Upper lobe of left lung (tissue), 6 donors: Measurements from ENCODE around the gene VIT. TPM values are rescaled to one million over a fixed set of nuclear protein-coding genes. Genes with fewer than 3 reads are reported as not detected.

ENCODE experiments used
- ATAC-seq, 2 donors: fragments of 200-7000 bp; cut with Tn5 transposase; one replicate each; pipeline ENCODE4 v1.9.1; 2022; ENCODE audit warnings: mild to moderate bottlenecking in 2 of 2, moderate library complexity in 2 of 2; ENCODE audit not compliant: low FRiP score in 2 of 2
- DNase-seq, 2 donors: peaks; one replicate each; pipeline ENCODE4 v3.0.0-alpha.2; 2019 to 2020
- H3K27ac ChIP-seq, 4 donors: fragments of 200-600 bp; sonication (generic); one replicate each; pipeline ENCODE4 v1.5.1; 2016 to 2019
- H3K27me3 ChIP-seq, 4 donors: fragments of 200-600 bp; sonication (generic); one replicate each; pipeline ENCODE4 v1.5.1; 2017 to 2019
- H3K36me3 ChIP-seq, 4 donors: fragments of 200-600 bp; sonication (generic); one replicate each; pipeline ENCODE4 v1.5.1; 2016 to 2019
- H3K4me1 ChIP-seq, 4 donors: fragments of 200-600 bp; sonication (generic); one replicate each; pipeline ENCODE4 v1.5.1; 2018 to 2019
- H3K4me3 ChIP-seq, 4 donors: fragments of 200-600 bp; sonication (generic); one replicate each; pipeline ENCODE4 v1.5.1; 2017 to 2019; ENCODE audit warnings: mild to moderate bottlenecking in 2 of 4, moderate library complexity in 1 of 4
- H3K9me3 ChIP-seq, 4 donors: fragments of 200-600 bp; sonication (generic); one replicate each; pipeline ENCODE4 v1.5.1; 2018 to 2019
- EP300 ChIP-seq, 4 donors: sonication (generic); formaldehyde crosslinking; IDR thresholded peaks; one replicate each; pipeline ENCODE4 v1.5.1; 2017; ENCODE audit warnings: antibody characterized with exemption in 4 of 4, control low read depth in 2 of 4
- POLR2A ChIP-seq, 4 donors: fragments of 450-650 bp; IDR thresholded peaks; one replicate each; pipeline ENCODE4 v1.5.1; 2016 to 2017; ENCODE audit warnings: antibody characterized with exemption in 4 of 4, mild to moderate bottlenecking in 2 of 4
- POLR2AphosphoS5 ChIP-seq, 2 donors: sonication (generic); formaldehyde crosslinking; IDR thresholded peaks; one replicate each; pipeline ENCODE4 v1.5.1; 2017; ENCODE audit warnings: antibody characterized with exemption in 2 of 2
- WGBS, 2 donors: methylation state at CpG; one replicate each; pipeline ENCODE4 v1.1.5; 2017 to 2018; 5-methylcytosine and 5-hydroxymethylcytosine counted together
- total RNA-seq, 6 donors: library from RNA; depleted of rRNA in 4 of 6; stranded (reverse); fragments of >200 nt in 4 of 6; gene quantifications; one replicate each; pipeline versions ENCODE4 v1.1.0 to v1.2.1, GENCODE V29; 2016 to 2021
- TF ChIP-seq, protein P1 (sequence below), 6 experiments: fragments of 450-650 bp in 4 of 6; fragments of 200-600 bp in 2 of 6; sonication (generic) in 2 of 6; IDR thresholded peaks; one replicate each; pipeline ENCODE4 v1.5.1; 2016 to 2019; ENCODE audit warnings: antibody characterized with exemption in 6 of 6
- donor health status: DM: no; HTN: no; CAD: no; lungs with moderate emphysema.
- donor health status: DM: no; HTN: yes; CAD: no; lungs with severe emphysema.

The VIT gene
- total RNA-seq, 6 donors from 2014 or later = 0.22 to 1.4 (median 0.54) TPM; not detected in 1

GRCh38 chr2:36701391-36701795, 4.9 kb downstream of the VIT start:
- Histone ChIP-seq H3K27me3 (no peaks in the 10 kb centered on the region), H3K4me1 (no peaks in the 10 kb centered on the region), H3K36me3 (no peaks in the 10 kb centered on the region), H3K4me3 (no peak overlapping the region), H3K27ac (no peak overlapping the region), H3K9me3 (no peaks in the 10 kb centered on the region)
- TF ChIP-seq POLR2A (IDR thresholded peaks at IDR 0.05) (no peak), POLR2AphosphoS5 (IDR thresholded peaks at IDR 0.05) (no peak), EP300 (IDR thresholded peaks at IDR 0.05) (no peak)
- TF ChIP-seq, protein P1, sequence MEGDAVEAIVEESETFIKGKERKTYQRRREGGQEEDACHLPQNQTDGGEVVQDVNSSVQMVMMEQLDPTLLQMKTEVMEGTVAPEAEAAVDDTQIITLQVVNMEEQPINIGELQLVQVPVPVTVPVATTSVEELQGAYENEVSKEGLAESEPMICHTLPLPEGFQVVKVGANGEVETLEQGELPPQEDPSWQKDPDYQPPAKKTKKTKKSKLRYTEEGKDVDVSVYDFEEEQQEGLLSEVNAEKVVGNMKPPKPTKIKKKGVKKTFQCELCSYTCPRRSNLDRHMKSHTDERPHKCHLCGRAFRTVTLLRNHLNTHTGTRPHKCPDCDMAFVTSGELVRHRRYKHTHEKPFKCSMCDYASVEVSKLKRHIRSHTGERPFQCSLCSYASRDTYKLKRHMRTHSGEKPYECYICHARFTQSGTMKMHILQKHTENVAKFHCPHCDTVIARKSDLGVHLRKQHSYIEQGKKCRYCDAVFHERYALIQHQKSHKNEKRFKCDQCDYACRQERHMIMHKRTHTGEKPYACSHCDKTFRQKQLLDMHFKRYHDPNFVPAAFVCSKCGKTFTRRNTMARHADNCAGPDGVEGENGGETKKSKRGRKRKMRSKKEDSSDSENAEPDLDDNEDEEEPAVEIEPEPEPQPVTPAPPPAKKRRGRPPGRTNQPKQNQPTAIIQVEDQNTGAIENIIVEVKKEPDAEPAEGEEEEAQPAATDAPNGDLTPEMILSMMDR (IDR thresholded peaks at IDR 0.05) = no peak
- ATAC-seq (no peak), DNase-seq (no peak)
- WGBS, 2 donors = 58 to 68% methylated on average over 5 of the region's 5 CpGs

GRCh38 chr2:36701918-36702317, 5.4 kb downstream of the VIT start:
- 44 to 60% methylated on average over 2 of the region's 2 CpGs for WGBS, 2 donors
- Histone ChIP-seq H3K27me3 (no peaks in the 10 kb centered on the region), H3K36me3 (no peaks in the 10 kb centered on the region), H3K27ac (no peak overlapping the region), H3K4me1 (no peaks in the 10 kb centered on the region), H3K9me3 (no peaks in the 10 kb centered on the region), H3K4me3 (no peak overlapping the region)
- TF ChIP-seq POLR2A (IDR thresholded peaks at IDR 0.05) (no peak), POLR2AphosphoS5 (IDR thresholded peaks at IDR 0.05) (no peak), EP300 (IDR thresholded peaks at IDR 0.05) (no peak)
- TF ChIP-seq, protein P1 (IDR thresholded peaks at IDR 0.05) = no peak
- DNase-seq = no peak
- ATAC-seq = no peak

GRCh38 chr2:36702781-36703180, 6.3 kb downstream of the VIT start:
- 77 to 82% methylated on average over 3 of the region's 3 CpGs for WGBS, 2 donors
- H3K27ac ChIP-seq = no peak overlapping the region
- no peaks in the 10 kb centered on the region for H3K9me3 ChIP-seq
- no peaks in the 10 kb centered on the region for H3K36me3 ChIP-seq
- TF ChIP-seq, protein P1 (IDR thresholded peaks at IDR 0.05) = no peak
- TF ChIP-seq EP300 (IDR thresholded peaks at IDR 0.05) = no peak
- no peak for TF ChIP-seq POLR2AphosphoS5 (IDR thresholded peaks at IDR 0.05)
- TF ChIP-seq POLR2A (IDR thresholded peaks at IDR 0.05) = no peak
- H3K4me1 ChIP-seq = no peaks in the 10 kb centered on the region
- no peak overlapping the region for H3K4me3 ChIP-seq
- DNase-seq (no peak), ATAC-seq (no peak)
- no peaks in the 10 kb centered on the region for H3K27me3 ChIP-seq

- WGBS, 2 donors = 75 to 84% methylated on average over 5 to 6 of the region's 6 CpGs
- Histone ChIP-seq H3K36me3 (no peaks in the 10 kb centered on the region), H3K9me3 (no peaks in the 10 kb centered on the region), H3K27me3 (no peaks in the 10 kb centered on the region), H3K4me1 (no peaks in the 10 kb centered on the region), H3K4me3 (no peak overlapping the region), H3K27ac (no peak overlapping the region)
- DNase-seq = no peak
- ATAC-seq = peak in 1 of 2 donors; percentile 58
- TF ChIP-seq, protein P1 (IDR thresholded peaks at IDR 0.05) = no peak
- TF ChIP-seq POLR2AphosphoS5 (IDR thresholded peaks at IDR 0.05) (no peak), EP300 (IDR thresholded peaks at IDR 0.05) (no peak), POLR2A (IDR thresholded peaks at IDR 0.05) (no peak)
Measured at GRCh38 chr2:36704475-36705150, 8.1 kb downstream of the VIT start.
